ENCODE data around the gene PPP1R36.
"Not testable (repeated sequence)": the region's sequence is repeated elsewhere in the genome, so short reads cannot be mapped to it uniquely, and the experiment has no call there.

Gene PPP1R36

DNA sequence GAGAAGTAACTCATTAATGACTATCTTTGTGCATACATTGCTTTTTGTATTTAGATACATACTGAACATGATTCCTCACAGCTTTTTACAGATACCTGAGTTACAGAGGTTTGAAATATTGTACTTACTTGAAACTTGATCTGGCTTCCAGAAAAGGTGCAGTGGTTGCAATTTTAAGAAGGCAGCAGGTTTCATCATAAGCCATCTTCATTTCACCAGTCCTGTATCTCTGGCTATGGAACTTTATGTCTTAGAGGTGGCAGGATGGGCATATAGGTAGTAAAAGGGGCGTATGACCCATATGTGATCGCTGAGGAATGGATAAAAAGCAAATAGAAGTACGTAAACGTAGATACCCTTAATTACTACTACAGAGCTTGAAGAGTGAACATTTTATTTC lies 31.5 kb upstream of the PPP1R36 start:
- no peak for DNase-seq (ENCODE audit: low read depth)

DNA sequence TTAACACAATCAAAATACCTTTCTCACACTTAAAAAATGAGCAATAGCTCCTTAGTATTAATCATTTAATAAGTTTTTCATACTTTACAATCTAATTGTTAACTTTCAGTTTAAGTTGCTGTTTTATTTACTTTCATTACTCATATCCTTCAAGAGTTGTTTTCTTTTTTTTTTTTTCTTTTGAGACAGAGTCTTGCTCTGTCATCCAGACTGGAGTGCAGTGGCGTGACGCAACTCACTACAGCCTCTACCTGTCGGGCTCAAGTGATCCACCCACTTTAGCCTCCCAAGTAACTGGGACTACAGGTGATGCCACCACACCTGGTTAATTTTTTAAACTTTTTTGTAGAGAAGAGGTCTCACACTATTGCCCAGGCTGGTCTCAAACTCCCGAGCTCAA lies 29.1 kb upstream of the PPP1R36 start:
- no peak for DNase-seq (ENCODE audit: low read depth)

DNA sequence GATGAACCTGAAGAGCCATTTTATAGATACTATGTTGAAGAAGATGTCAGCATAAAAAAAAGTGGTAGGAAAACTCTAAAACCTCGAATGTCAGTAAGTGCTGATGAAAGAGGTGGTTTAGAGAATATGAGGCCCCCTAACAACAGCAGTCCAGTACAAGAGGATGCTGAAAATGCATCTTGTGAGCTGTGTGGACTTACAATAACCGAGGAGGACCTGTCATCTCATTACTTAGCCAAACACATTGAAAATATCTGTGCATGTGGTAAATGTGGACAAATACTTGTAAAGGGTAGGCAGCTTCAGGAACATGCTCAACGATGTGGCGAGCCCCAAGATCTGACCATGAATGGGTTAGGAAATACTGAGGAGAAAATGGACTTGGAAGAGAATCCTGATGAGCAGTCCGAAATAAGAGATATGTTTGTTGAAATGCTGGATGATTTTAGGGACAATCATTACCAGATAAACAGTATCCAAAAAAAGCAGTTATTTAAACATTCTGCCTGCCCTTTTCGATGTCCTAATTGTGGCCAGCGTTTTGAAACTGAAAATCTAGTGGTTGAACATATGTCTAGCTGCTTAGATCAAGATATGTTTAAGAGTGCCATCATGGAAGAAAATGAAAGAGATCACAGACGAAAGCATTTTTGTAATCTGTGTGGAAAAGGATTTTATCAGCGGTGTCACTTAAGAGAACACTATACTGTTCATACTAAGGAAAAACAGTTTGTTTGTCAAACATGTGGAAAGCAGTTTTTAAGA lies 27.0 kb upstream of the PPP1R36 start:
- no peak for DNase-seq (ENCODE audit: low read depth)

DNA sequence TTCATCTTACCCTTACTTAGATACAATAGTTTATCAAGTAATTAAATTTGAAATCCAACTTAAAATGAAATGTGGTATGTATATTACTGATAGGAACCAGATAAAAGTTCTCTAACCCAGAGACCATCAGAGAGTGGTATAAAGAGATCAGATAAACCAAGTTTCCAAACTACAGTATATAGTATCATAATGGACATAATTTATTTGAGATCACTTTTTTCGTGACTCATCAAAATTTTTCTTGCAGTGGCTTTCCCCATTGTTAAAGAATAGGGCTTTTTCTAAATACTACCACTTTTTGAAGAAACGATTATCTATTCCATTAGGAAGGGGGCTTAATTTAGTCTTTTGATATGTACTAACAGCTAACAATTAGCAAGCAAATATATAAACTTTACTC lies 24.4 kb upstream of the PPP1R36 start:
- no peak for DNase-seq (ENCODE audit: low read depth)

DNA sequence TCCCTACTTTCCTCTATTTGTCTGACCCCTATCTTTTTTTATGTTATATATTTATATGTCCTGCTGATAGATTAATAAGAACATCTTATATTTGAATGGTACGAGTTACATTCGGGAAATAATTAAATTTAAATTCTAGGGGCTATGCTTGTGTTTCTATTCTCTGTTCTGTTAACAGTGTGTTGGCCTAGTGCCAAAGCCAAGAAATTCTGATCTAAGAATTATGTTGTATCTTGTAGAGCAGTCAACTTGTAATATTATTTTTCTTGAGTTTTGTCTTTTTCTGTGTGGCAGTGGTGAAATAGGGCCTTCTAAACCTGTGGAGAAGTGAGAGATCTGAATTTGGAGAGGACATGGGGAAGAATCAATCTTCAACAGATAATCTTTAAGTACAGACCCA lies 18.2 kb upstream of the PPP1R36 start:
- DNase-seq (ENCODE audit: low read depth), result no peak

DNA sequence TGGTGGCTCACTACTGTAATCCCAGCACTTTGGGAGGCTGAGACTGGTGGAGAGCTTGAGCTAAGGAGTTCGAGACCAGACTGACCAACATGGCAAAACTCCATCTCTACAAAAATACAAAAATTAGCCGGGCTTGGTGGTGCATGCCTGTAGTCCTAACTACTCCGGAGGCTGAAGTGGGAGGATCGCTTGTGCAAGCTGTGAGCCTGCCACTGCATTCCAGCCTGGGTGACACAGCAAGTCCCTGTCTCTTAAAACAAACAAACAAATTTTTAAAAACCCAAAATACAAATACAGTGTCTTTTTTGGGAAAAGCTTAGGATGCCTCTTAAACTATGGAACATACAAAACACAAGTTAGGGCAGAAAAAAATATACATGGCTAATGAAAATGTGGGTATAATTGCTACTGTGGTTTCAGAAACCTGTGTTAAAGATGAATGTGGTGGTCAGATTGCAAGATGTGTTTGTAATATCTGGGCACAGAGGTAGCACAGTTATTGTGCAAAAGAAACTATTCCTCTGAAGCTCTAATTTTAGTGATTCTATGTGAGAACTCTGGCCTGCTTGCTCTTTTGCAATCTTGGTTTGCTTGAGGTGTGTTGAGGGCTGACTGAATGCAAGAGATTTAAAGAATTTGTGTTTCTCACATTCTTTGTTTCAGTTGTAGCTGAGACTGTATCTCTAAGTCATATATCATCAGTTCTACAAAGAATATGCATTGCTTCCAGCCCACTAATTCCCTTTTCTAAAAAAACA lies 13.1 kb upstream of the PPP1R36 start:
- DNase-seq (ENCODE audit: low read depth), result no peak

DNA sequence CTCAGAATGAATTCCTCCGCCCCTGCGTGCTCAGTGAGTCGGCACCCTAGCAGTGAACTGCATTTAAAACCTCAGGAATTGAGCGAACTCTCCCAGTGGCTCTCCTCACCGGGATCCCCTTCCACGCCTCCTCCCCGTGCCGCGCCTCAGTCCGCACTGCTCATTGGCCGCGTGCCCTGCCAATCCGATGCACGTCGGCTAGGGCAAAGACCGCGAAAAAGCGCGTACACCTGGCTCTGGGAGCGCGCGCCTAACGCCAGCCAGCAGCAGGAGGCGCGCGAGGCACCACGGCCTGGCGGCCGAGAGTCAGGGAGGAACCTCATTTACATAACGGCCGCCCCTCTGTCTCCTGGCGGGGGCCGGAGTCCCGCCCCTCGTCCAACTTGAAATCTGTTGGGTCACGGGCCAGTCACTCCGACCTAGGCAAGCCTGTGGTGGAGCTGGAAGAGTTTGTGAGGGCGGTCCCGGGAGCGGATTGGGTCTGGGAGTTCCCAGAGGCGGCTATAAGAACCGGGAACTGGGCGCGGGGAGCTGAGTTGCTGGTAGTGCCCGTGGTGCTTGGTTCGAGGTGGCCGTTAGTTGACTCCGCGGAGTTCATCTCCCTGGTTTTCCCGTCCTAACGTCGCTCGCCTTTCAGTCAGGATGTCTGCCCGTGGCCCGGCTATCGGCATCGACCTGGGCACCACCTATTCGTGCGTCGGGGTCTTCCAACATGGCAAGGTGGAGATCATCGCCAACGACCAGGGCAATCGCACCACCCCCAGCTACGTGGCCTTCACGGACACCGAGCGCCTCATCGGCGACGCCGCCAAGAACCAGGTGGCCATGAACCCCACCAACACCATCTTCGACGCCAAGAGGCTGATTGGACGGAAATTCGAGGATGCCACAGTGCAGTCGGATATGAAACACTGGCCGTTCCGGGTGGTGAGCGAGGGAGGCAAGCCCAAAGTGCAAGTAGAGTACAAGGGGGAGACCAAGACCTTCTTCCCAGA lies 9.3 kb upstream of the PPP1R36 start, which contains the start of gene HSPA2:
TSS of gene HSPA2 (plus strand) at position 534 of the 995 bp plus-strand sequence. CDS start at position 643, 109 bp downstream.
- peak; percentile 97 for DNase-seq (ENCODE audit: low read depth)

DNA sequence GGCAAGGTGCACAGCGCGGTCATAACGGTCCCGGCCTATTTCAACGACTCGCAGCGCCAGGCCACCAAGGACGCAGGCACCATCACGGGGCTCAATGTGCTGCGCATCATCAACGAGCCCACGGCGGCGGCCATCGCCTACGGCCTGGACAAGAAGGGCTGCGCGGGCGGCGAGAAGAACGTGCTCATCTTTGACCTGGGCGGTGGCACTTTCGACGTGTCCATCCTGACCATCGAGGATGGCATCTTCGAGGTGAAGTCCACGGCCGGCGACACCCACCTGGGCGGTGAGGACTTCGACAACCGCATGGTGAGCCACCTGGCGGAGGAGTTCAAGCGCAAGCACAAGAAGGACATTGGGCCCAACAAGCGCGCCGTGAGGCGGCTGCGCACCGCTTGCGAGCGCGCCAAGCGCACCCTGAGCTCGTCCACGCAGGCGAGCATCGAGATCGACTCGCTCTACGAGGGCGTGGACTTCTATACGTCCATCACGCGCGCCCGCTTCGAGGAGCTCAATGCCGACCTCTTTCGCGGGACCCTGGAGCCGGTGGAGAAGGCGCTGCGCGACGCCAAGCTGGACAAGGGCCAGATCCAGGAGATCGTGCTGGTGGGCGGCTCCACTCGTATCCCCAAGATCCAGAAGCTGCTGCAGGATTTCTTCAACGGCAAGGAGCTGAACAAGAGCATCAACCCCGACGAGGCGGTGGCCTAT lies 8.3 kb upstream of the PPP1R36 start:
- DNase-seq (ENCODE audit: low read depth), result no peak

DNA sequence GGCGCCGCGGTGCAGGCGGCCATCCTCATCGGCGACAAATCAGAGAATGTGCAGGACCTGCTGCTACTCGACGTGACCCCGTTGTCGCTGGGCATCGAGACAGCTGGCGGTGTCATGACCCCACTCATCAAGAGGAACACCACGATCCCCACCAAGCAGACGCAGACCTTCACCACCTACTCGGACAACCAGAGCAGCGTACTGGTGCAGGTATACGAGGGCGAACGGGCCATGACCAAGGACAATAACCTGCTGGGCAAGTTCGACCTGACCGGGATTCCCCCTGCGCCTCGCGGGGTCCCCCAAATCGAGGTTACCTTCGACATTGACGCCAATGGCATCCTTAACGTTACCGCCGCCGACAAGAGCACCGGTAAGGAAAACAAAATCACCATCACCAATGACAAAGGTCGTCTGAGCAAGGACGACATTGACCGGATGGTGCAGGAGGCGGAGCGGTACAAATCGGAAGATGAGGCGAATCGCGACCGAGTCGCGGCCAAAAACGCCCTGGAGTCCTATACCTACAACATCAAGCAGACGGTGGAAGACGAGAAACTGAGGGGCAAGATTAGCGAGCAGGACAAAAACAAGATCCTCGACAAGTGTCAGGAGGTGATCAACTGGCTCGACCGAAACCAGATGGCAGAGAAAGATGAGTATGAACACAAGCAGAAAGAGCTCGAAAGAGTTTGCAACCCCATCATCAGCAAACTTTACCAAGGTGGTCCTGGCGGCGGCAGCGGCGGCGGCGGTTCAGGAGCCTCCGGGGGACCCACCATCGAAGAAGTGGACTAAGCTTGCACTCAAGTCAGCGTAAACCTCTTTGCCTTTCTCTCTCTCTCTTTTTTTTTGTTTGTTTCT lies 7.6 kb upstream of the PPP1R36 start:
- no peak for DNase-seq (ENCODE audit: low read depth)

DNA sequence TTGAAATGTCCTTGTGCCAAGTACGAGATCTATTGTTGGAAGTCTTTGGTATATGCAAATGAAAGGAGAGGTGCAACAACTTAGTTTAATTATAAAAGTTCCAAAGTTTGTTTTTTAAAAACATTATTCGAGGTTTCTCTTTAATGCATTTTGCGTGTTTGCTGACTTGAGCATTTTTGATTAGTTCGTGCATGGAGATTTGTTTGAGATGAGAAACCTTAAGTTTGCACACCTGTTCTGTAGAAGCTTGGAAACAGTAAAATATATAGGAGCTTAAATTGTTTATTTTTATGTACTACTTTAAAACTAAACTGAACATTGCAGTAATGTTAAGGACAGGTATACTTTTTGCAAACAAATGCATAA lies 6.9 kb upstream of the PPP1R36 start:
- DNase-seq (ENCODE audit: low read depth), result no peak

DNA sequence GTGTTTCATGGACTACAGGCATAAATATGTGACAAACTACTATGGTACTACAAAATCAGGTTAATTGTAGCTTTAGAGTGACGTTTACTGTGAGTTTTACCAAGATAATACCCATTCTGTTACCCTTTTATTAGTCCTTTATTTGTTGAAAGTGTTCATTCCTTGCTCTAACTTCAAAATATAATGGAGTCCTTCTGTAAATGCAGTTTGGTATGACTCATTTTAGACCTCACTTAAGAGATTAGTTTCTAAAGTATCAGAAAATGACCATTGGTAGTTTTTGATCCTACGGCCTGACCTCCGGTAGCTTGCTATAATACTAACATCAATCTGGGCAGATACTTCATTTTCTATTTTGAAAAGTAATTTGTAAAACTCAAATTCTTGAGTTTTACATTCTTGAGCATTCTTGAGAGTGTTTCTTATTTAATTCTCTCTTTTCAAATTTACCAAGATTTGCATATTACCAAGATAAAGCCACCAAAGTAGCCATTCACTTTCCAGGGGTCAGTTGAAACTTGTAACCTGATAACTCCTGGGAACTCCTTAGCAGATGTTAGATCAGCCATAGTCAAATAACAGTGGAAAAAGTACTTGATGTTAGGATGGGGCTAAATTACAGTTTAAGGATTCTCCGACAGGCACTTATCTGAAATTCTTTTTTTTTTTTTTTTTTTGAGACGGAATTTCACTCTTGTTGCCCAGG lies 5.0 kb upstream of the PPP1R36 start:
- no peak for DNase-seq (ENCODE audit: low read depth)

DNA sequence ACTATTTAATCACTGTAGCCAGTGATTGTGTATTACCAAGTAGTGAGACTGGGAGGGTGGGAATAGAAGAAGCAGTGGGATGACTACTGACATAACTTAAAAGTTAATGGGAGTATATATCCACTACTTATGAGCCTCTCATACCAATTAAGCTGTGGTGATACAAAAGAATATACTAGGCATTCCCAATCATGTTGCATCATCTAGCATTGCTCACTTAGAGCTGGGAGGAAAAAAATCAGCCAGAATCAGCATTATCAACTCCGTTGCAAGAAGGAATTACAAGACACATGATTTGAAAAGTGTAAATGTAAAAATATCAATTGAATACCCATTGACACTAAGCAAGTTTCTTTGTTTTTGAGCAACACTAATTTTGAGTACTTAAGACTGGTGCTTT lies 745 bp upstream of the PPP1R36 start:
- no peak for DNase-seq (ENCODE audit: low read depth)

DNA sequence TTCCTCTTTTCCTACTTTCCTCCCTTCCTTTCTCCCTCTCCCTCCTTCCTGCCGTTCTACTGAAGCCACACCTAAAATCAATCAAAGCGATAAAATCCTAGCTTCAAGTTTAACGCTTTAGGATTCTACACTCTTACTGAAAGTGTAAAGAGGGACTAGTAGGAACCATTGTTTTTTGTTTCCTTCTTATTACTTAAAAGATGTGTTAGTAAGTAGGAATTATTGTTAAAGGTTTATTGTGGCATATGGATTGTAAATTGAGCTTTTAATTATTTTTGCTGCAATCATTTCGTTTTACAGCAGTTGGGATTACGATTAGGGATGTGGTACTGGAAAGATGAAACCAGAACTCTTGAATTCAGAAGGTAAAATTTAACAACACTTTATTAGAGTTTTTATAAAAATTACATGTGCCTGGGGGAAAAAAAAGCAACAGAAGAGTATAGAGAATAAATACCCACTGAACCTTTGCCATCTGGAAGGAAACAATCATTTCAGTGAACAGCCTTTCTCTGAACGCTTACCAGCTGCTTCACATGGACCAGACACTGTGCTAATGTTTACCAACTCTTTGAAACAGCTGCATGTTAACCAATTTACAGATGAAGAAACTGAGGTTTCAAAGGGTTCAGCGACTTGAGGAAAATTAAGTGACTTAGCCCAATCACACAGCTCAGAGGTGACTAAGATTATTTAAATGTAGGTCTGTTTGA lies 1.0 kb downstream of the PPP1R36 start:
- DNase-seq (ENCODE audit: low read depth), result no peak

DNA sequence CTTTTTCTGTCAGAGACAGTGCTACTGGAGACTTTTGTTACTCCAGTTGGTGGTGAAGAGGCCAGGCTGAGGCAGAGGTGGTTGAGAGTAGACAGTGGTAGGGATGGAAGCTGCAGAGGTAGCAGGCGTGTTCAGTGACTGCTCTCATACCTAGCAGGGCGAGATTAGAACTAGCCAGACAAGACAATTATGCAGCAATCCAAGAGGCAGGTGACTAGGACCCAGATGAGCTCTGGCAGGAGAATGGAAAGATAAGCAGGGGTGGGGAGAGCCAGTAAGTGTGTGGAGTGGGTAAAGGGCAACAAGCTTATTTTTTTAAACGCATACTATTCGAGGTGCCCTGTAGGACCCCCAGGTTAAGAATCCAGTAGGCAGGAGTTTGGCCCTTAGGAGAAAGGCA lies 4.8 kb downstream of the PPP1R36 start:
- DNase-seq (ENCODE audit: low read depth), result no peak

DNA sequence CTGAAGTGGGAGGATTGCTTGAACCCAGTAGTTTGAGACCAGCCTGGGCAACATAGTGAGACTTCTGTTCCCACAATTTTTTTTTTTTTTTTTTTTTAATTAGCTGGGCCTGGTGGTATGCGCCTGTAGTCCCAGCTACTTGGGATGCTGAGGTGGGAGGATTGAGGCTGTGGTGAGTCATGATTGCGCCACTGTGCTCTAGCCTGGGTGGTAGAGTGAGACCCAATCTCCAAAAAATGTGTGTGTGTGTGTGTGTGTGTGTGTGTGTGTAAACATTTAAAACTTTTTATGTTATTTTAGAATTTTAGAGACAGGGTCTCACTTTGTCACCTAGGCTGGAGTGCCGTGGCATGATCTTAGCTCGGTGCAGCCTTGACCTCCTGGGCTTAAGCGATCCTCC lies 6.8 kb downstream of the PPP1R36 start:
- no peak for DNase-seq (ENCODE audit: low read depth)

DNA sequence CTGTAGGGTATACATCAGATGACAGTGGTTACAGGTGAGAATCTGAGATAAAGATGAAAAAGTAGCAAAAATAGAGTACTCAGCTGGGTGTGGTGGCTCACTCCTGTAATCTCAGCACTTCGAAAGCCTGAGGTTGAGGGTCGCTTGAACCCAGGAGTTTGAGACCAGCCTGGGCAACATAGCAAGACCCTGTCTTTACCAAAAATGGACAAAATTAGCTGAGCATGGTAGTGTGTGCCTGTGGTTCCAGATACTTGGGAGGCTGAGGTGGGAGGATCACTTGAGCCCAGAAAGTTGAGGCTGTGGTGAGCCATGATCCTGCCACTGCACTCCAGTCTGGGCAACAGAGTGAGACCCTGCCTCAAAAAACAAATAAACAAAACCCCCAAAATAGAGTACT lies 8.5 kb downstream of the PPP1R36 start:
- DNase-seq (ENCODE audit: low read depth), result not testable (repeated sequence)

DNA sequence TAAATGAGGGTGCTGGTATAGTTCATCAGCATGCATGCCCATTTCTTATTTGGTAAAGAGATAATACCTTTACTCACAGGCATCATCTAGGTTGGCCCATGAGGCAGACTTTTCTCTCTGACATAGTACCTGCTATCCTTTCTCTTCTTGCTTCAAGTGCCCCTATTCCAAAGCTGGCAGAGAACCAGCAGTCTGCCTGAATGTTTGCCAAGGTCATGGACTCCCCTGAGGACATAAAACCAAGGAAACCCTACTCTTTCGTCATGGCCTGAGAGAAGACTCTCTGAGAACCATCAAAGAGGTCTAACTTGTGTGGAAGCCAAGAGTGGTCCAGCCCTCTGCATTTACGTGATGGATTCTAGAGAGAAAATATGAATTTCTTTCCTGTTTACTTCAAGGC lies 11.9 kb downstream of the PPP1R36 start:
- no peak for DNase-seq (ENCODE audit: low read depth)

DNA sequence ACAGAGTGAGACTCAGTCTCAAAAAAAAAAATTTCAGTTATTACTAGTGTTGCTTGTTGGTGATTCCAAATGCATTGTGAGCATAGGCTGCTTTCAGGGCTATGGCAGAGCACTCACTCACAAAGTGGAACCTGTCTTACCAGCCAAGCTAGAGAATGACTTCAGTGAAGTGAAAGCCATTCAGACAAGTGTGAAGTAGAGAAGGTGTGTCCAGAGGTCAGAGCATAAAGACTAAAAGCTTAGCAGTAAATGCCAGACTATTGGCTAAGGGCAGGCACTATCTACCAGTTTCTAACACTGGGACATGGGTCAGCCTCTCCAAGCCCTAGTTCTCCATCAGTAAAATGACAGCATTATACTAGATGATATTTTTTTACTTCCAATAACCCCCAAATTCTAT lies 12.7 kb downstream of the PPP1R36 start:
- DNase-seq (ENCODE audit: low read depth), result no peak

DNA sequence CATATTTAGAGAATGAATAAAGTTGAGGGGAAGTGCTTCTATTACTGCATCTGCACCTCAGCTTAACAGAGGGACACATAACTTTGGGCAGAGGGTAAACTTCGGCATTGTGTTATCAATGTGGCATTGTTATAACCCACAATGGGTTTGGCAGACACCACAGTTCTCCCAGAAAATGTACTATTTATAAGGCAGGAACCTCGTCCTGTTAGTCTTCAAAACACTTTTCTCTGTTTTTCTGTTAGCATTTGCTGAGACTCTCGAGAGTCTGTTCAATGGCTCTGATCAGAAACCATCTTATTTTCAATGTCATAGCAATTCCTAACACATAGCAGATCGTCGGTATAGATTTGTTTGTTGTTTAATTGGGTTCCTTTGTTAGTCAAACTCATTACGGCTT lies 13.9 kb downstream of the PPP1R36 start:
- DNase-seq (ENCODE audit: low read depth), result no peak

Measured in activated T-cell treated with anti-CD3 and anti-CD28 coated beads for 48 hours (primary cell).